Glutamatergic neuron (in vitro differentiated cells): ENCODE data around the gene PACSIN2. TPM values are rescaled to one million over a fixed set of nuclear protein-coding genes. Genes with fewer than 3 reads are reported as not detected.
A peak's percentile ranks its signal among the peaks of the same experiment; 100 is the strongest.

Source experiments
- DNase-seq: peaks from one replicate; pipeline ENCODE4 v3.0.0; 2022
- H3K27ac Mint-ChIP-seq: one replicate; pipeline ENCODE4 v1.8.0; 2020; ENCODE audit warnings: mild to moderate bottlenecking, mixed read lengths, inconsistent platforms; ENCODE audit not compliant: unreplicated experiment
- H3K27me3 Mint-ChIP-seq: one replicate; pipeline ENCODE4 v1.8.0; 2020; ENCODE audit warnings: mild to moderate bottlenecking, moderate library complexity, mixed read lengths, inconsistent platforms; ENCODE audit not compliant: unreplicated experiment
- H3K36me3 Mint-ChIP-seq: one replicate; pipeline ENCODE4 v1.8.0; 2020; ENCODE audit warnings: mild to moderate bottlenecking, mixed read lengths, inconsistent platforms; ENCODE audit not compliant: unreplicated experiment
- H3K4me1 Mint-ChIP-seq: one replicate; pipeline ENCODE4 v1.8.0; 2020; ENCODE audit warnings: mild to moderate bottlenecking, low read depth, mixed read lengths, inconsistent platforms; ENCODE audit not compliant: unreplicated experiment
- H3K4me3 Mint-ChIP-seq: one replicate; pipeline ENCODE4 v1.8.0; 2020; ENCODE audit warnings: mild to moderate bottlenecking, mixed read lengths, inconsistent platforms; ENCODE audit not compliant: unreplicated experiment
- H3K9me3 Mint-ChIP-seq: one replicate; pipeline ENCODE4 v1.8.0; 2020; ENCODE audit warnings: mild to moderate bottlenecking, moderate library complexity, mixed read lengths, inconsistent platforms; ENCODE audit not compliant: unreplicated experiment
- total RNA-seq: library from RNA; stranded (reverse); fragmentation: NEBNext Ultra II Directional; extraction: Animal tissue kit (Norgen Biotek cat#: 25700); gene quantifications from one replicate; pipeline ENCODE4 v1.2.1, GENCODE V29; 2021; ENCODE audit not compliant: unreplicated experiment
- TF ChIP-seq, protein P1 (sequence below): fragments of 200-600 bp; sonication (generic); IDR thresholded peaks from one replicate; pipeline ENCODE4 v1.5.0; 2021; ENCODE audit not compliant: partially characterized antibody, unreplicated experiment

Gene PACSIN2
- total RNA-seq, 1 donor from 2014 or later: 47.3 TPM

DNA sequence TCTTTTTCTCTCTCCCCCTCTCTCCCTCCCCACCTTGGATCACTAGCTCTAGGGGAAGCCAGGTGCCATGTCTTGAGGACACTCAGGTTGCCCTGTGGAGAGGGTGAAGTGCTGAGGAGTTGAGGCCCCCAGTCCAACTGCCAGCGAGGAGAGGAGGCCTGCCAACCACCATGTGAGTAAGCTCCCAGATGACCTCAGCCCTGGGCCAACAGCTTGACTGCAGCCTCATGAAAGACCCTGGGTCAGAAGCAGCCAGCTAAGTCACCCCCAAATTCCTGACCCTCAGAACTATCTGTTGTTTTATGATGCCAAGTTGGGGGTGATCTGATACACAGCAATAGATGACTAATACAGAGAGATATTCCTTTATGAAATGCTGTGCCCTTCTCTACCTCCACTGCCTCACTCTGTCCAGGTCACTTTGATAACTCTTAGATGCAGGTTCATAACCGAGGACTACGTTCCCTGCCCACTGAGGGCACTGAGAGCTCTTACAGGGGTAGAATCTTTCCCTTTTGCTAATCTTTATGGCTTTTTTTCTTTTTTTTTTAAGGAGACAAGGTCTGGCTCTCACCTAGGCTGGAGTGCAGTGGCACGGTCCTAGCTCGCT is 165.9 kb downstream of the PACSIN2 start:
- no peaks in the 10 kb centered on the region for H3K4me1 Mint-ChIP-seq
- DNase-seq: no peak
- H3K4me3 Mint-ChIP-seq: peak overlapping the region; percentile 18
- TF ChIP-seq, protein P1, sequence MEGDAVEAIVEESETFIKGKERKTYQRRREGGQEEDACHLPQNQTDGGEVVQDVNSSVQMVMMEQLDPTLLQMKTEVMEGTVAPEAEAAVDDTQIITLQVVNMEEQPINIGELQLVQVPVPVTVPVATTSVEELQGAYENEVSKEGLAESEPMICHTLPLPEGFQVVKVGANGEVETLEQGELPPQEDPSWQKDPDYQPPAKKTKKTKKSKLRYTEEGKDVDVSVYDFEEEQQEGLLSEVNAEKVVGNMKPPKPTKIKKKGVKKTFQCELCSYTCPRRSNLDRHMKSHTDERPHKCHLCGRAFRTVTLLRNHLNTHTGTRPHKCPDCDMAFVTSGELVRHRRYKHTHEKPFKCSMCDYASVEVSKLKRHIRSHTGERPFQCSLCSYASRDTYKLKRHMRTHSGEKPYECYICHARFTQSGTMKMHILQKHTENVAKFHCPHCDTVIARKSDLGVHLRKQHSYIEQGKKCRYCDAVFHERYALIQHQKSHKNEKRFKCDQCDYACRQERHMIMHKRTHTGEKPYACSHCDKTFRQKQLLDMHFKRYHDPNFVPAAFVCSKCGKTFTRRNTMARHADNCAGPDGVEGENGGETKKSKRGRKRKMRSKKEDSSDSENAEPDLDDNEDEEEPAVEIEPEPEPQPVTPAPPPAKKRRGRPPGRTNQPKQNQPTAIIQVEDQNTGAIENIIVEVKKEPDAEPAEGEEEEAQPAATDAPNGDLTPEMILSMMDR: no peak
- H3K27me3 Mint-ChIP-seq: no peaks in the 10 kb centered on the region
- peaks cover 2% of the 10 kb centered on the region for H3K9me3 Mint-ChIP-seq
- no peak overlapping the region for H3K27ac Mint-ChIP-seq
- H3K36me3 Mint-ChIP-seq: peaks cover 4% of the 10 kb centered on the region

DNA sequence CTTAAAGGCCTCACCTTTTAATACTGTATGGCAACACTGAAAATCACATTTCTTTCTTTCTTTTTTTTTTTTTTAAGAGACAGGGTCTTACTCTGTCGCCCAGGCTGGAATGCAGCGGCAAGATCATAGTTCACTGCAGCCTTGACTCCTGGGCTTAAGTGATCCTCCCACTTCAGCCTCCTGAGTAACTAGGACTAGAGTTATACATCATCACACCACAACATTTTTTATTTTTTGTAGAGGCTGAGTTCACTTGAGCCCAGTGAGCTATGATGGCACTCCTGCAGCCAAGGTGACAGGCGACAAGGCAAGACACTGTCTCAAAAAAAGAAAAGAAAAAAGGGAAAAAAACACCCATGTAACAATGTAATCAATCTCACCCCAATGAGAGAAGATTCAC is 167.8 kb downstream of the PACSIN2 start:
- no peak overlapping the region for H3K4me3 Mint-ChIP-seq
- no peaks in the 10 kb centered on the region for H3K27me3 Mint-ChIP-seq
- TF ChIP-seq, protein P1: no peak
- no peak overlapping the region for H3K27ac Mint-ChIP-seq
- peaks cover 4% of the 10 kb centered on the region for H3K36me3 Mint-ChIP-seq
- H3K9me3 Mint-ChIP-seq: peaks cover 6% of the 10 kb centered on the region
- H3K4me1 Mint-ChIP-seq: peaks cover 1% of the 10 kb centered on the region
- no peak for DNase-seq

DNA sequence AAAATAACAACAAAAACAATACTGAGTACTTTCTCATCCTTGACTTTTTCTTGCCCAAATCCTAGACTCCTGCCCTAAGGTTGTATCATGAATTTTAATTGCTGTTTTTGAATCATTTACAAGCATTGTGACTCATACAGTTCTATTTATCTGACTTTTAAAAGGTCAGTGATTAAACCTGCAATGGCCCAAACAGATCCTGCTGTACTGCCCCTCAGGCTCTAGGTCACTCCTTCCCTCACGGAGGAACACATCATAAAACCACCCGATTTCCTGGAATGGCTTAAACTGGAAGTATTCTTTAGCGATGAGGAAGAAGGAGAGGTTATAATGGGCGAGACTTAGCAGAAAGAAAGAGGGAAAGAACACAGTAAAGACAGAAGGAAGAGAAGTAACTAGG is 170.2 kb downstream of the PACSIN2 start:
- Mint-ChIP-seq H3K9me3 (peaks cover 6% of the 10 kb centered on the region), H3K4me3 (no peak overlapping the region), H3K4me1 (peaks cover 1% of the 10 kb centered on the region), H3K27ac (no peak overlapping the region), H3K27me3 (no peaks in the 10 kb centered on the region), H3K36me3 (peaks cover 4% of the 10 kb centered on the region)
- no peak for DNase-seq
- TF ChIP-seq, protein P1: no peak

DNA sequence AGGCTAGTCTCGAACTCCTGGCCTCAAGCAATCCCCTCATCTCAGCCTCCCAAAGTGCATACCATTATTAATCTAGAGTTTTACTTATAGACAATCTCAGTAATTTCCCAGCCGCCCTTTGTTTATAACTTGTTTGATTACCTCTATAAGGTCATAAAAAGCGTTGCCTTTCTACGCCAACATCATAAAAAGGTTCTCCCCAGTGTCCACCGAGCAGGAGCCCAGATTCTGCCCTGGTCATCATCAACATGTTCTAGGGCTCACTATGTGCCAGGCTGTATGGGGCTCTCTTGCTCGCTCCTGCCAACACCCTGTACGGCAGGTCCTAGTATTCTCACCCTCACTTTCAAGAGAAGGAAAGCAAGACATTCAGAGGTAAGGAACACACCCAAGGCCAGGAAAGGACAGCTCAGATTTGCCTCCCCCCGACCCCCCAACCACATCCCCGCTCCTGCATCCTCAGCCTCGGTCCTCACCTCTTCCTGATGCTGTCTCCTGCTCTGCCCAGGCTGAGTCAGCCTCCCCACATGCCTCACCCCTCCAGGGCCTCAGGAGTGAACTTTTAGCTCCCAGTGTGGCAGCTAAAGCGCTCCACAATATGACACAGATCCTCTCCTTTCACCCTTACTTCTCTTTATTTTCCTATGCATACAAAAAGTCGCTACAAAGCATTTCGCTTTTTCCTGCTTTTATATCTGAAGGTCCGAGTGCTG is 172.1 kb downstream of the PACSIN2 start:
- Mint-ChIP-seq H3K36me3 (peaks cover 4% of the 10 kb centered on the region), H3K4me1 (peaks cover 1% of the 10 kb centered on the region), H3K9me3 (peaks cover 6% of the 10 kb centered on the region), H3K4me3 (no peak overlapping the region), H3K27ac (no peak overlapping the region), H3K27me3 (no peaks in the 10 kb centered on the region)
- TF ChIP-seq, protein P1: no peak
- DNase-seq: no peak

DNA sequence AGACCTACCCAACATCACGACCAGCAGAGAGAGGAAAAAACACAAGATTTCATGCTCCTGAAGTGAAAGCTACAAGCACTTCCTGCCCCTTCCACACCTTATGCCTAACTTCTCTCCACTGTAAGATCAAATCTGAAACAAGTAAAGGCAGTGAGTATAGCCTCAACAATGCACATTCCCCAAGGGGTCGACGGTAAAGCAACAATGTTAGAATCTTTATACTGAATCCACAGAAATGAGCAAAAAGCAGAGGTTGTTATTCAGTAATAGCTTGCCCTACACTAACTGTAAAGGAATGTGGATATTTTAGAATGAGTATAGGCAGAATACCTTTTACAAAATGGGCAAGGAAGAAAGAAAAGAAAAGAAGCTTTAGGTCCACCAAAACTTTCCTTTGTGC is 173.5 kb downstream of the PACSIN2 start:
- TF ChIP-seq, protein P1: no peak
- Mint-ChIP-seq H3K36me3 (peaks cover 4% of the 10 kb centered on the region), H3K9me3 (peaks cover 6% of the 10 kb centered on the region), H3K4me1 (peaks cover 1% of the 10 kb centered on the region), H3K27ac (no peak overlapping the region), H3K4me3 (no peak overlapping the region), H3K27me3 (no peaks in the 10 kb centered on the region)
- no peak for DNase-seq
